HG02759 (cell line): Measurements from ENCODE around the gene SCAF8.
"Not testable (repeated sequence)": the region's sequence is repeated elsewhere in the genome, so short reads cannot be mapped to it uniquely, and the experiment has no call there.

Experiments used
- ATAC-seq: cut with Tn5 transposase; IDR thresholded peaks from one replicate; pipeline ENCODE4 v1.9.1; 2021; ENCODE audit warnings: mild to moderate bottlenecking, moderate library complexity; ENCODE audit not compliant: unreplicated experiment

The SCAF8 gene

DNA sequence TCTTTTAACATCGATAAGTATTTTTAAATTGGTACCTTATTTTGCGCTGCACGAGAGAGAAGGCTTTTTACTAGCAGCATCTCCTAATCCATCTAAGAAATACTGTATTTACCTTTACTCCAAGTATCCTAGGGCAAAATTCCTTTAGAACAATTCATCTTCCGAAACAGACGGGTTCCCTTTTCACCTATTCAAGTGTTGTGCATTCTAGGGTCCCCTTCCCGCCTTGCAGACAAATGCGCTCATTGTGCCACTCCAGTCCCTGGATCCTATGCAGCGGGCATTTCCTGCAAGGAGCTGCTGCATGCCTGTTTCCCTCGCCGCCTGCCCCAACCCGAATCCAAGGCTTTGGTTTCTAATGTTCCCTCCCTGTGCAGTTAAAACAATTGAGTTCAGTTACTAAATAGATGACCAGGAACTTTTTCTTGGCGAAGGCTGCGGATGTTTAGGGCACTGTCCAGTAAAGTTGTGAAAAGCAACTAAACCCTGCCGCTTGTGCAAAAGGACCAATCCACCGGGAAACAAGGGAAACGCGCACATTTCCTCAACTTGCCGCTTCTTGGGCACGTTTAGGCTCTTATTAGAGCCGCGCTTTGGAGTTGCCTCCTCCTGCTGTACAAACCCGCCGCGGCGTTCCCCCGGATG is 556 bp upstream of the SCAF8 start:
- no peak for ATAC-seq

DNA sequence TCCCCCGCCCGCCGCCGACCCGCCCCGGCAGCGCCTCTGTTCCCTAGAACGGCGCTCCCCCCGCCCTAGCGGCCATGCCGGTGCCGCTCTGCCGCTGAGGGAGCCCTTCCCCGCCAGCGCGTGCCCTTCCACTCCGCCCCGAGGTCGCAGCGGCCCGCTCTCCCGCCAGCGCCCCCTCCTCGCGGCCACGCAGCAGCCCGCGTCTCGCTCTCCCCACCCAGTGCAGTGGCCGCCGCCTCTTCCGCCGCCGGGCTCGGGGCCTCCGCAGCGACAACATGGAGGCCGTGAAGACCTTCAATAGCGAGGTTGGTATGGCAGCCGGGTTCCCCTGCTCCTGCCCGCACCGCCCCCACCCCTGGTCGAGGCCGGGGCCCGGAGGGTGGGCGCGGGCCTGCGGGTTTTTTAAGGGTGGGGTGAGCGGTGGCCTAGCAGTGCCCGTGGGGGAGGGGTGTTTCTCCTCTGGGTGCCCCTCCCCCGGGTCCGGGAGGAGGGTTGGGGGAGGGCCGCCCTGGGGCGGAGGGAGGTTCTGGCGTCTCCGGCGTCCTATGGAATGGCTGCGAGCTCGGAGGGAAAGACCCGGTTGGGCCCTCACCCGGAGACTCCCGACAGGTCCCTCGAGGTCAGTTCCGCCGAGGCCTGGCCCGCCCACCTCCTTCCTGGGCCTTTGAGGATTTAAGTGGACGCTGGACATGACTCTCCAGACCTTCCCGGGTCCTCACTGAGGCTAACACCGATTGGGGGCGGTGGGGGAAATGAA is 588 bp downstream of the SCAF8 start:
- ATAC-seq = peak; percentile 71

DNA sequence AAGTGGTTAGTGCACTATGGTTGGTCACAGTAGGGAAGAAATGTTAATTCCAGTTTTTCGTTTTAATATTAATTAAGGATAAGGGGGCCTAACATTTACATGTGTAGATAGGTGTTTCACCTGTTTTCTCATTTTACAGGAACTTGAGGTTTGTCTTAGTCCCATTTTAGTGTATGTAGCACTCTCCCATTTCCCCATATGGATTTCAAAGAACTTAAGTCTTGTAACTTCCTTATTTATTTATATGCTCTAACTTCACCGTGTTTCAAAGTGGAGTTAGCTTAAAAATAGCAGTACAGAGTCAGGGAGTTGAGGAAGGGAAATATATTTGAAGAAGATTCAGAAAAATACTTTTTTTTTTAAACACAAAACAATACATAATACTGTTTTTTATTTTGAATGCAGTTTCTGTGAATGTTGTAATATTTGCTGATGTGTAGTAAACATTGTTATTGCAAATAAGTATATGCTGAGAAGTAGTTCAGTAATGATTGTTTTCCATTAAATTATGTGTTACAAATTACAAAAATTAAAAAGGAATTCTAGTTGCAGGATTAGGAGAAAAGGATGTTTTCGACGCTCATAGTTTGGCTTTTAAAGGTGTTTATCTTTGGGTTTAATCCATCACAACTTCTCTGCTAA is 3.5 kb downstream of the SCAF8 start:
- ATAC-seq = no peak

DNA sequence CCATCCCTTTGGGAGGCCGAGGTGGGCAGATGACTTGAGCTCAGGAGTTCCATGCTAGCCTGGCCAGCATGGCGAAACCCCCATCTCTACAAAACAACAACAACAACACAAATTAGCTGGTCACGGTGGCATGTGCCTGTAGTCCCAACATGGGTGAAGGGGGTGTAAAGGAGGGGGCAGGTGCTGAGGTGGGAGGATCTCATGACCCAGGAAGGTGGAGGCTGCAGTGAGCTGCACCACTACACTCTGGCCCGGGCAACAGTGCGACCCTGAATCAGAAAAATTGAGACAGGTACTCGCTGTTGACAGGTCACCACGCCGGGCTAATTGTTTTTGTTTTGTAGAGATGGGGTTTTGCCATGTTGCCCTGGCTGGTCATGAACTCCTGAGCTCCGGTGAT is 4.2 kb downstream of the SCAF8 start:
- no peak for ATAC-seq

DNA sequence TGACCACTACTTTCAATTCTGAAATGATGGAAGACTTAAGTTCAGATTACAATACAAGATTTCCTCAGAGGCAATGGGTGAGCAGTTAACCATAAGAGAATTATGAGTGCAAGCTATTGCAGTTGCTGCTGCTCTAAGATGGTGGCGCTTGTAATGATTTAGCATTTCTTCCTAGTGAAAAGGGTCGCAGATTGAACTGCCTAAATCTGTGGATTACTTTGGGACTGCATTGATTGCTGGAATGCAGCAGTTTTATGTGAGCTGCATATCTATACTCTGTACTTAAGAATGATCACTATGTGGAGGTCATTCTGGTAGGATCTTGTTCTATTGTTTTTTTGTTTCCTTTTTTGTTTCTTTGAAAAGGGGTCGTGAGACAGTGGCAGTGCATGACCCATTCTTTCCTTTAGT is 5.3 kb downstream of the SCAF8 start:
- ATAC-seq = no peak

DNA sequence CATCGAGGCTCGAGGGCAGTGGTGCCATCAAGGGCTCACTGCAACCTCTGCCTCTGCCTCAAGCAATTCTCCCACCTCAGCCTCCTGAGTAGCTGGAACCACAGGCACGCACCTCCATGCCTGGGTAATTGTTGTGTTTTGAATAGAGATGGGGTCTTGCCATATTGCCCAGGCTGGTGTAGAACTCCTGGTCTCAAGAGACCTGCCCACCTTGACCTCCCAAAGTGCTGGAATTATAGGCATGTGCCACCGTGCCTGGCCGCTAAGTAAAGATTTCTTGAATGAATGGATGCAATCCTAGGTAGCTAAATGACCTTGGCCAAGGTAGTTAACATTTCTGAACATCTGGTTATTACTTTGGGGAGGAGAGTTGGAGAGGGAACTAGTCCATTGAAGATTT is 7.4 kb downstream of the SCAF8 start:
- no peak for ATAC-seq

DNA sequence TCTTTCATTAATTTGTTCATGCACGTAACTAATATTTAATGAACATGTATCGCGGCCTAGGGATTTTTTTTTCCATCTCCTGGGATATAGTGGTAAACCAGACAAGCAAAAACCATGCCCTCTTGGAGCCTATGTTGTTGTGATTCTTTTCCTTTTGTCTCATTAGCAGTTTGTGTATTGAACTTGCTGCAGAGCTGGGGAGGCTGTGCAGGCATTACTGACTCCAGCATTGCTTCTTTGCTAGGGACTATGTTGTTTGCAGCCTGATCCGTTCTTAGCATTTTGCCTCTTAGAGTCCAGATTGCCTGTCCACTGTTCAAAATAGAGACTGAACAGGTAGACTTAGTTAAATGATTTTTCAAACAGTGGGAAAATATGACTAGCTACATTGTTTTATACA is 9.7 kb downstream of the SCAF8 start:
- ATAC-seq = no peak

DNA sequence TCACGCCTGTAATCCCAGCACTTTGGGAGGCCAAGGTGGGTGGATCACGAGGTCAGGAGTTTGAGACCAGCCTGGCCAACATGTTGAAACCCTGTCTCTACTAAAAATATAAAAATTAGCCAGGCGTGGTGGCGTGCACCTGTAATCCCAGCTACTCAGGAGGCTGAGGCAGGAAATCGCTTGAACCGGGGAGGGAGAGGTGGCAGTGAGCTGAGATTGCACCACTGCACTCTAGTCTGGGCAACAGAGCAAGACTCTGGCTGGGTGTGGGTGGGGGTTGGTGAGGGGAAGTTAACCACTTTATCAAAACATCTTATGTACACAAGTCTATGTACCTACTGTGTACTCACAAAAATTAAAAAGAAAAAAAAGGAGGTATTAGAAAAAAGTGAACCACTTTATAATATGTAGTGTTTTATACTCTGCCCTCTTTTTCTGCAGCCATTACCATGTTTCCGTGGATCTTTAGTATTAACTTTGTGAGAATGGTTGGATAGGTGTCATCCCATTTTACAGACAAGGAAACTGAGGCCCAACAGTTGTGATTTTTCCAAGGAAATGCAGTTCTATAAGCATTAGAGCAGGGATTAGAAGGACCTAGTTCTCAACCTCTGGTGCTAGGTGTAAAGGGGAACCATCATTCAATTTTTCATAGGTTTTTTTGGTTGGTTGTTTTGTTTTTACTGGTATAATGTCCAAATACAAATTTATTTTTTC is 11.0 kb downstream of the SCAF8 start:
- ATAC-seq = not testable (repeated sequence)

DNA sequence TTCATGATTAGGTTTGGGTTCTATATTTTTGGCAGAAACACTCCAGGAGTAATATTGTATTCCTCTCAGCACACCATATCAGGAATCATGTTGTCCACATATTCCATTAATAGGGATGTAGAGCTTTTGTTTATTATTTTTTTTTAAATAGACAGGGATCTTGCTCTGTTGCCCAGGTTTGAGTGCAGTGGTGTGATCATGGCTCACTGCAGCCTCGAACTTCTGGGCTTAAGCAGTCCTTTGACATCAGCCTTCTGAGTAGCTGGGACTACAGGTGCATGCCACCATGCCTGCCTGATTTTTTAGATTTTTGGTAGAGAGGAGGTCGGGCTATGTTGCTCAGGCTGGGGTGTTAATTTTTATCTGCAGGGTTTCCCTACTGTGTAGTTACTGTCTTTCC is 12.0 kb downstream of the SCAF8 start:
- ATAC-seq = no peak

DNA sequence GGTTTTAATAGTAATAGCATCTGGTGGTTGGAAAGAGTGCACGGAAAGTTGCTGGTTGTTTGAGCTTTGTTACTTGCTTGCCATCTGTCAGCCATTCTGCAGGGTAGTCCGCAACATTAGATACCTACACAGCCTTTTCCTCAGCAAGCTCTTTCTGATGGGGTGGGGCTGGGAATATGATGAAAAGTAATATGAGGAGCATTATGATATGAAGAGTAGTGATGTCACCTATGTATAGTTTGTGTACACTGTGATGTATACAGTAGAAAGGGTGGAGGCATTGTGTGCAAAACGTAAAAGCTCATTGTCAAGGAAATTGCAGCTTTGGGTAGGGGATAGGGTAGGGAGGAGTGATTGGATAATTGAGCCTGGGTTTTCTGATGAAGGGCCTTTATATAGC is 16.1 kb downstream of the SCAF8 start:
- ATAC-seq = no peak

DNA sequence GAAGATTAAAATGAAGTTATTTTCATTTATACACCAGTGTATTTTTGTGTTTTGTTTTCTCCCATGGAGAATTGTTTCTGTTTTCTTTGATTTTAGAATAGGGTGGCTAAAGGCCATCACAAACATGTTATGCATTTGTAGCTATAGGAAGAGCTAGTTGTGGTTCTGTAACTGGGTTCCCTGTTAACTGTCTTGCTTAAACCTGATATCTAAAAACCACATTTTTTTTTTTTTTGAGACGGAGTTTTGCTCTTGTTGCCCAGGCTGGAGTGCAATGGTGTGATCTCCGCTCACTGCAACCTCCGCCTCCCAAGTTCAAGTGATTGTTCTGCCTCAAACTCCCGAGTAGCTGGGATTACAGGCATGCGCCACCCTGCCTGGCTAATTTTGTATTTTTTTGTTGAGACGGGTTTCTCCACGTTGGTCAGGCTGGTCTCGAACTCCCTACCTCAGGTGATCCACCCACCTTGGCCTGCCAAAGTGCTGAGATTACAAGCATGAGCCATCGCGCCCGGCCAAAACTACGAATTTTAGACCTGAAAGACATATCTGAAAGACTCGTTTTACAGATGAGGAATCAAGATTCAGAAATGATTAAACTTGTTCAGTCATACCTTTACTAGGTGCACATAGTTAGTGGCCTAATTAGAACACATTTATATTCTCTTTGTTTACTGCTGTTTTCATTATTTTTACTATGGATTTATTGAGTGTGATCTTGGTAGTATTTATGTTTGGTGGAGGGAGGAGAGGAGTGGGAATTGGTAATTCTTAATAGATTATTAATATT is 18.0 kb downstream of the SCAF8 start:
- no peak for ATAC-seq

DNA sequence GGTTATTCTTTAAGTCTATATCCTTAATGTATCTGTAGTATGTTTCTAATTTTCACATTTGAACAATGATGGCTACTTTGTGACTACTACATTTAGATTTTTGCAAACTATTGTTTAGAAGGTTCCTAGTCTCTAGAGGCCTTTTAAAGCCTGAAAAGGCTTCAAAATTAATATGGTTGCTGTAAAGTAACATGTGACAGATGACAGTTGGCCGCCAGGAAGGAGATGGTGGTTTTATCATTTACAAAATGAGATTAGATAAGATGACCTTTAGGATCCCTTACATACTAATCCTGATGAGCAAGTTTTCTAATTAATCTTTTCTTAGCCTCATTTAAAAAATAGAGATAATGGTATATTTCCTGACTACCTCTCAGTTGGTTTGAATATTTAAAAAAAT is 18.8 kb downstream of the SCAF8 start:
- no peak for ATAC-seq

DNA sequence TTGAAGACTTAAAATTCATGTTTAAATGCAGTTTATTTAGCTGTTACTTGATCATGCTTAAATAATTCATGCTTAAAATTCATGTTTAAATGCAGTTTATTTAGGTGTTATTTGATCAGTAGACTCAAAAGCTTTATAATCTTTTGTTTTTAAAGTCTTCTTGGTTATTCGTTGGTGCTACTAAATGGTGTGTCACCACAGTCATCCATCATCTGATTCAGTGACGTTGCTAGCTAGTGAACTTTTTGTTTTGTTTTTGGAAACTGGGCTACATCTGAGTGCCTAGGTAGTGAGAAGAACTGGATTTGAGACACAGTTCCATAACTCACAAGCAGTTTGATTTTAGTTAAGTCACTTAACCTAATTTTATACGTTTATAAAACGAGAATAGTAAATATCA is 20.9 kb downstream of the SCAF8 start:
- ATAC-seq = no peak

DNA sequence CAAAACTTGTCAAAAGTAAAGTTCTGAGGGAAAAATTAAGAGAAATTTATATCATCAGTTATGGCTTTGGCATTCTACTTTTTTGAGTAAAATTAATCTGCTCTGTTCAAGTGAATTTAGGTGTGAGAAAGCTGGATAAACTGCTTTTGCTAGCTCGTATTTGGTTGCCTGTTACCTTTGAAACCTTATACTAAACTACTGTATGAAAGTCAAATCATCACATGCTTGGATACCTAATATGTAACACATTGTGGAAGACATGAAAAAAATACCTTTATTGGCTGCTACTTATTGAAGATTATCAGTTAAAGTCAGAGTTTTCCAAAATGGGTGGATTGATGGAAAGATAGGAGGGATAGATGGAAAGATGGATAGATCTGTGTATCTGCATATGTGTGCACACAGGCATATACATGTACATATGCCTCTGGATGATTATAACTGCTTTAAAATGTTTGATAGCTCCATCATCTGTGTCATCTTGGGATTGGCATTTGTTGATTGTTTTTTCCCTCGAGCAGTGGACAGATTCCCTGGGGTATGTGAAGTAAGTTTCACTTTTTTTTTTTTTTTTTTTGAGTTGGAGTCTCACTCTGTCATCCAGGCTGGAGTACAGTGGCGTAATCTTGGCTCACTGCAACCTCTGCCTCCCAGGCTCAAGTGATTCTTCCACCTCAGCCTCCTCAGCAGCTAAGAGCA is 24.3 kb downstream of the SCAF8 start:
- ATAC-seq = no peak

DNA sequence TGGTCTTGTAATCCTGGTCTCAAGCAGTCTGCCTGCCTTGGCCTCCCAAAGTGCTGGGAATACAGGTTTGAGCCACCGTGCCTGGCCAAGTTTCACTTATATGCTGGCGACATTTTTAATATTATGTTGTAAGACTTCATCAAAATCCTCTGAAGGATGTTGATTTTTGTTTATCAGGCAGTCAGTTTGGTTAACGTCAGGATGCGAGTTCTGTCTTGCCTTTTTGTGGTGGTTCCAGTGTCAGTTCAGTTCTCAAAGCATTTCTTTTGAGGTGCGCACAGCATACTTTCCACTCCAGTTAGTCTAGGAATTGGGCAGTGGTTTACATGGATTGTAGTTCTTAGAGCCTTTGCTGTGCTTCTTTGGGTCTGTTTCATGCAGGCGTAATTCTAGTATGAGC is 24.9 kb downstream of the SCAF8 start:
- no peak for ATAC-seq

DNA sequence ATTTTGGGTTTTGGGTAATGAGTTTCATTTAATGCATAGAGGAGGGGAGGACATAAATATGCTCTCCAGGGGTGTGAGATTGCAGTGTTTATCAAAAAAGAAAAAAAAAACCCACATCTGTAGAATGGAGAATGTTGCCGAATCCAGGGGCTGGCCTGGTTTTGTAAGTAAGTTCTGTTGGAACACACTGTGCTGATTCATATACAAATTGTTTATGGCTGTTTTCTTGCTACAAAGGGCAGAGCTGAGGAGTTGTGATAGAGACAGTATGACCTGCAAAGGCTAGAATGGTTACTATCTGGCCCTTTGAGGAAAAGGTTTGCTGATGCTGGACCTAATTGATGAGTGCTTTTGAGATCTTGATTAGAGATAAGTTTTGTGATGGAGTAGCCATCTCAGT is 30.4 kb downstream of the SCAF8 start:
- no peak for ATAC-seq

DNA sequence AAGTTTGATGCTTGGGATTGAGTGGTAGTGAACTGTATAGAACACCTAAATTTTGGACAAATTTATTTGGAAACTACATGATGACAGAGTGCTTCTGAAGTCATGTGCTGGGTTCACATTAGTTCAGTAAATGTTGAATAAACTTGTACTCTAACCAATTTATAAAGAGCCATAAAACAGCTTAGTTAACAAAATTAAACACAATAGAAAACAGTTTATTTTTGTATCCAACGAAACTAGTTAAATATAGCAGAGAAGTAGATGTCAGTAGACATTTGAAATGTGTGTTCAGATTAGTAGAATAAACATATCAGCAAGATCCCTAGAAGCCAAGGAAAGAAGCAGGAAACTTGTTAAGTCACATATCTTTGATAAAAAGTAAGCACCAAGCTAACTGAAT is 32.1 kb downstream of the SCAF8 start:
- no peak for ATAC-seq

DNA sequence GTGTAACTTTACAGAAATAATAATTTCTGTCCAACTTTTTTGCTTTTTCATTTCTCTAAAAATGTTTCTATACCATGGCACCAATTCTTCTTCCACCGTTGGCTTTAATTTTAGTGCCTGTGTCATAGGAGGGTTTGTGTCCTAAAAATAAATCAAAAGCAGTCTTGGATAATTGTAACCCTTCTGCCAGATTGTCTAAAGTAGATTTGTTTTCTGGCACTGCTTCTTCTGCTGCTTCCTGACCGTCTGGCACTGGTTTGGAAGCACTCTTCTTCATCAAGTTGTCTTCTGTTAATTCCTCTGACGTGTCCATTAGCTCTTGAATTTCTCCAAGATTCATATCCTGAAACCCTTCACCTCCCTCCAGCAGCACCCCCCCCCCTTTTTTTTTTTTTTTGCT is 33.1 kb downstream of the SCAF8 start:
- no peak for ATAC-seq

DNA sequence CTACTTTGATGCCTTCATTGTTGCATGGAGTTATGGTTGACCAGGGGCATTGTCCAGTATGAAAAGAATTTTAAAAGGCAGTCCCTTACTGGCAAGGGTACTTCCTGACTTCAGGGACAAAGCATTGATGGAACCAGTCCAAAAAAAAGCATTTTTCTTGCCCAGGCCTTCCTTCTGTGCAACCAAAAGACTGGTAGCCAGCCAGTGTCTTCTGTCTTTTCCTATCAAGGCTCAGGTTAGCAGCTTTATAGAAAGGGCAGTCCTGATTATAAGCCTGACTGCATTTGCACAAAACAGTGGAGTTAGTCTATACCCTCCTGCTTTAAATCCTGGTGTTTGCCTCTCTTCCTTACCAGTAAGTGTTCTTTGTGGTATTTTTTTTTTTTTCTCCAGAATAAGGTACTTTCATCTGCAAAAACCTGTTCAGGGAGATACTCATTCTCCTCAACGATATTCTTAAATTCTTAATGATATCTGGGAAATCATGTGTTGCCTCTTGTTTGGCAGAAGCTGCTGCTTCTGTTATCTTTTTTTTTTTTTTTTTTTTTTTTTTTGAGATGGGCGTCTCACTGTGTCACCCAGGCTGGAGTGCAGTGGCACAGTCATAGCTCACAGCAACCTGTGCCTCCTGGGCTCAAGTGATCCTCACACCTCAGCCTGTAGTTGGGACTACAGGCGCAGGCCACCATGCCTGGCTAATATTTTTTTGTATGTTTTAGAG is 33.9 kb downstream of the SCAF8 start:
- no peak for ATAC-seq

DNA sequence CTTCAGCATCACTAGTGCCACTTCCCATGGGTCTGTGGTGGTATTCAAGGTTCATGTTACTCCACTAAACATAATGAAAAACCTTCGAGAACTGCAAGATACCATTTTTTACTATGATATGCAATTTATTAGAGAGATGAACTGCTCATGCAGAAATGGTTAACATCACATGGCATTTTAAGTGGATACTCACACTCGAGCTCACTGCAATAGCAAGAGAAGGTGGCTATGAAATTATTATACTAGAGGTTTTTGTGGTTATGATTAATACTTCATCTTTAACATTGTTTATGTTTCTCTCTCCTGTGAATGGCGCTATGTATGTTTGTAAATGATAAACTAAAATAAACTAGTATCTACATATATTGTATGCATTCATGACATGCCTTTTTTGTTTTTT is 35.1 kb downstream of the SCAF8 start:
- no peak for ATAC-seq
